GM19468 (cell line): ENCODE data around the gene CPSF7.
"Not testable (repeated sequence)": the region's sequence is repeated elsewhere in the genome, so short reads cannot be mapped to it uniquely, and the experiment has no call there.

Experiments
- ATAC-seq: cut with Tn5 transposase; IDR thresholded peaks from one replicate; pipeline ENCODE4 v1.9.1; 2021; ENCODE audit warnings: mild to moderate bottlenecking, moderate library complexity, moderate number of reproducible peaks; ENCODE audit not compliant: unreplicated experiment; ENCODE audit errors: extremely low read depth

Gene CPSF7, protein sequence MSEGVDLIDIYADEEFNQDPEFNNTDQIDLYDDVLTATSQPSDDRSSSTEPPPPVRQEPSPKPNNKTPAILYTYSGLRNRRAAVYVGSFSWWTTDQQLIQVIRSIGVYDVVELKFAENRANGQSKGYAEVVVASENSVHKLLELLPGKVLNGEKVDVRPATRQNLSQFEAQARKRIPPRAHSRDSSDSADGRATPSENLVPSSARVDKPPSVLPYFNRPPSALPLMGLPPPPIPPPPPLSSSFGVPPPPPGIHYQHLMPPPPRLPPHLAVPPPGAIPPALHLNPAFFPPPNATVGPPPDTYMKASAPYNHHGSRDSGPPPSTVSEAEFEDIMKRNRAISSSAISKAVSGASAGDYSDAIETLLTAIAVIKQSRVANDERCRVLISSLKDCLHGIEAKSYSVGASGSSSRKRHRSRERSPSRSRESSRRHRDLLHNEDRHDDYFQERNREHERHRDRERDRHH

DNA sequence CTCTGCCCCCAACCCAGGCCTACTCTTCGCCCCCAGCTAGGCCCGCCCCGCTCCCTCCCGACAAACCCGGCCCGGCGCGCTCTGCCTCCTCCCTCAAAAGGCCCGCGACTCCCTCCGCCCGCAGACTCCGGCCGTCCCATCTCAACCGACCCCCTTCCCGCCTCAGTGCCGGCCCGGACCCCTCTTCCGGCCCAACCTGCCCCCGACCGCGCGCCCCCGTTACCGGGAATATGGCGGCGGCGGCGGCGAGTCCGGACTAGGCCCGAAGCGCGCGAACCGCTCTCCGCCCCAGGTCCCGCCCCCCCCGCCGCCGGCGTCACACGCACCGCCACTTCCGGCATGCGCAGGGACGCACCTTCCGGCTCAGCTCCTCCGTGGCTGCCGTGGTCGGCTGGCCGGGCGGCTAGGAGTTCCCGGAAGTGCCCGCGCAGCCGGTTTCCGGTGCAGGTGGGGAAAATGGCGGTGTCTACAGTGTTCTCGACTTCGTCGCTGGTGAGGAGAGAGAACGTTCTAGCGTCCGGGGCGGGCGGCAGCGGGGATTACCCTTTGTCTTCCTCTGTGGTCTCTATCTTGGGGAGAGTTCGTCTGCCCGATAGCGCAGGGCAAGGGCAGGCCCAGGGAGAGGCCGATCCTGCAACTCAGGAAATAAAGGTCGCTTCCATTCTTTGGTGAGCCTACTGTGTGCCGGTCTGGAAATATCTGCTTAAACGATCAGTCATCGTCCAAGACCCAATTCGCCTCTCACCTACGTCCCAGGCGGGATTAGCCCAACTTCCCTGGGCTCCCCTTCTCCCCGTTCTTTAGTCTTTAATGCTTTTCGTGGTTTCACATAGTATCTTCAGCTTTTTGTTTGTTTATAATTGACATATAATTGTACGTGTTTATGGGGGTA, at the start of gene CPSF7, which contains the start of gene SDHAF2:
TSS of gene CPSF7 (minus strand) at position 285 of the 892 bp plus-strand sequence. CDS start 740 bp downstream, outside the sequence.
TSS of gene SDHAF2 (plus strand) at position 434 of the 892 bp plus-strand sequence. CDS start at position 457, 23 bp downstream.
- peak; percentile 88 for ATAC-seq

DNA sequence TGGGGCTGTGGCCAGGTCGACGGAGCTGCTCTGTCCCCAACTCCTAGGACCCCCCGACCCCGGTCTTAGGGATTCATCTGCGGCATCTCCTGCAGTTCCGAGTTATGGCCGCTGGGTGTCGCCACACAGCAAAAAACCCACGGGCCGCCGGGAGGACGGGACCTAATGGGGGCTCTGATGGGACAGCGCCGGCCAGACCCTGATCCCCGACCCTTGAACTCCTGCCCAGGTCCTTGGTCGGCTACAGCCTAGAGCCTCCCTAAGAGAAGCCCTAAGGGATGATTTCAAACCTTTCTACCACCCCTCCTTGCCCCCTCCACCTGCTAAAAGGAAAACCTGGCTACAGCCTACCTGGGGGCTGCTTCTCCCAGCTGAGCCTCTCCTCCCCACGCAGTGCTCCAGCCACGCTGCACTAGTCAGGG, 48.0 kb upstream of the CPSF7 start:
- no peak for ATAC-seq

DNA sequence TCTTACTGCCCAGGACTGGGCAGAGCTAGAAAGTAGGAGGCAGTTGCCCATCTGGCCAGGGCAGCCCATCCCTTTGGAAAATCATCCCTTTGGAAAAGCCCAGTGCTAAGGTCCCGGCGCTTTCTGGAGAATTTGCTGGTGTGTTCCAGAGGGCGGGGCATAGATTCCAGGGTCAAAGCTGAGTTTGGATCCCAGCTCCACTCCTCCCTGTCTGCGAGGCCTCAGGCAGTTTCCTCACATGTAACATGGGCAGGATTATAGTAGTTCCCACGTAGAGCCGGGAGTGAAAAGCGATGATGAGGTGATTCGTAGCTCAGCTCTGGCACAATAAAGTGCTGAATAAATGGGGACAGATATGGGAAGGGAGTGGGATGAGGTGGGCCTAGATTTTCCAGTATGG, 47.4 kb upstream of the CPSF7 start:
- ATAC-seq = no peak

DNA sequence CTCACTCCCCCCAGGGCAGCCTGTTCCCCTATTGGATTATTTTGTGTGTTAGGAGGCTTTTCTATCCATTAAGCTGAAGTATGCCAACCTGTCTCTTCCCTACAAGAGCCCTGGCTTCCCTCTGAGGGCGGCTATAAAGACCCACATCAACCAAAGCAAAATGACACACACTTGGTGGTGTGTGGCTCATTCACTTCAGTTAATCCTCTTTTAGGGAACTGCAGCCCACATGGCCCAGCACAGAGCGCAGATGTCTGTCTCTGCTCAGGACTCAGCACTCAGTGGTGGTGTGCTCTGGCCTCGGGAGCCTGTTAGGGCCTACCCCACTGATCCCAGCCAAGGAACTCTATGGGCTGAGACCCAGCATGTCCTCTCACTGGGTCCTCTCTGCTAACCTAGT, 46.6 kb upstream of the CPSF7 start:
- no peak for ATAC-seq

- no peak for ATAC-seq
Measured at GRCh38 chr11:61475433-61475832, 45.7 kb upstream of the CPSF7 start.

GRCh38 chr11:61474013-61474643, 44.4 kb upstream of the CPSF7 start:
- ATAC-seq = no peak

- ATAC-seq = no peak
Measured at GRCh38 chr11:61473370-61474012, 43.7 kb upstream of the CPSF7 start.

GRCh38 chr11:61472868-61473267, 43.1 kb upstream of the CPSF7 start:
- no peak for ATAC-seq

GRCh38 chr11:61472282-61472681, 42.5 kb upstream of the CPSF7 start:
- no peak for ATAC-seq

DNA sequence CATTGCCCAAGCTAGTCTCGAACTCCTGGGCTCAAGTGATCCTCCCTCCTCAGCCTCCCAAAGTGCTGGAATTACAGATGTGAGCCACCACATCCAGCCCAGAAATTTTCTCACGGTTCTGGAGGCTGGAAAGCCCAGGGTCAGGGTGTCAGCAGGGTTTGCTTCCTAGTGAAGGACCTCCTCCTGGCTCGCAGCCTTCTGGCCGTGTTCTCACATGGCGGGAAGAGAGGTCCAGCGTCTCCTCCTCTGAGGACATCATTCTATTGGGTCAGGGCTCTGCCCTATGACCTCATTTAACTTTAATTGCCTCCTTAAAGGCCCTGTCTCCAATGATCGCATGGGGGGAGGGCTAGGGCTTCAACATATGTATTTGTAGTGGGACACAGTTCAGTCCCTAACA, 38.2 kb upstream of the CPSF7 start:
- ATAC-seq = no peak

DNA sequence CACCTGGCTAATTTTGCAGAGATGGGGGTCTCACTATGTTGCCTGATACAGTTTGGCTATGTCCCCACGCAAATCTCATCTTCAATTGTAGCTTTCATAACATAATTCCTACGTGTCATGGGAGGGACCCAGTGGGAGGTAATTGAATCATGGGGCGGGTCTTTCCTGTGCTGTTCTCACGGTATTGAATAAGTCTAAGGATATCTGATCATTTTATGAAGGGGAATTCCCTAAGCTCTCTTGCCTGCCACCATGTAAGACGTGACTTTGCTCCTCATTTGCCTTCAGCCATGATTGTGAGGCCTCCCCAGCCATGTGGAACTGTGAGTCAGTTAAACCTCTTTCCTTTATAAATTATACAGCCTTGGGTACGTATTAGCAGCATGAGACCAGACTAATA, 37.8 kb upstream of the CPSF7 start:
- not testable (repeated sequence) for ATAC-seq

- no peak for ATAC-seq
Measured at GRCh38 chr11:61460986-61461385, 31.2 kb upstream of the CPSF7 start.

- ATAC-seq = no peak
Measured at GRCh38 chr11:61460474-61460881, 30.7 kb upstream of the CPSF7 start.

DNA sequence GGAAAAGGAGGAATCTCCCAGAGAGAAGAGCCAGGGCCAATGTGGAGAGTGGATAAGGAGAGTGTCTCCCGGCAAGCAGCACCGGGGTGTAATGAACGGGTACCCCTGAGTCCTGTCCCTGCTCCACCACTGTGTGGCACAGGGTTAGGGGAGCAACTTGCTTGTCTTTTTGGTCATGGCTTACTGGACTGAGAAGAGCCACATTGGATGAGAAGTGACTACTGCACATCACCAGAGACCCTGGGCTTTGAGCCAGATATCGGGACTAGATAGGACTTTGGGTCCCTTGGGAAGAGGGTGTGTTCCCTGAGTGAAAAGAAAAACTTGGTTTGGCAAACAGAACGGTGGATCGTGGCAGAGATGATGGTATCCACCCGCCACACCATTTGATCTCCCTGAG, 24.7 kb upstream of the CPSF7 start:
- no peak for ATAC-seq

DNA sequence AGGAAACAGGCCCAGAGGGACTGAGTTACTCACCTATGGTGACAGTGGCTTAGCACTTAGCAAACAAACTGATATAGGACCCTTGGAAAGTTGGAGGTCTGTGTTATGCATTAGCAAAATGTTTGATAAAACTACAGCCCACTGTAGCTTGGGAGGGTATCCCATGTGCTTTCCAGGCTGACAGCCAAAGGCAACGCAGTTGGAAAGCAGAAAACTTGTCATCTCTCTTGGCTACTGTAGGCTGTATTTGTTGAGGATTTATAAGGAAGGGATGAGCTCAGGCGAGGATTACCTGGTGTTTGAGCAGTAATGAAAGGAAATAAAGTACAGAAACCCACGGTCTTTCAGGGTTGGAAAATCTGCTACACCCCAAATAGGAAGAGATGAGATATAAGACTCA, 23.9 kb upstream of the CPSF7 start:
- ATAC-seq = no peak

GRCh38 chr11:61452825-61453224, 23.1 kb upstream of the CPSF7 start:
- no peak for ATAC-seq

GRCh38 chr11:61448552-61448927, 18.8 kb upstream of the CPSF7 start:
- ATAC-seq = no peak

GRCh38 chr11:61447601-61448551, 18.1 kb upstream of the CPSF7 start:
- no peak for ATAC-seq

DNA sequence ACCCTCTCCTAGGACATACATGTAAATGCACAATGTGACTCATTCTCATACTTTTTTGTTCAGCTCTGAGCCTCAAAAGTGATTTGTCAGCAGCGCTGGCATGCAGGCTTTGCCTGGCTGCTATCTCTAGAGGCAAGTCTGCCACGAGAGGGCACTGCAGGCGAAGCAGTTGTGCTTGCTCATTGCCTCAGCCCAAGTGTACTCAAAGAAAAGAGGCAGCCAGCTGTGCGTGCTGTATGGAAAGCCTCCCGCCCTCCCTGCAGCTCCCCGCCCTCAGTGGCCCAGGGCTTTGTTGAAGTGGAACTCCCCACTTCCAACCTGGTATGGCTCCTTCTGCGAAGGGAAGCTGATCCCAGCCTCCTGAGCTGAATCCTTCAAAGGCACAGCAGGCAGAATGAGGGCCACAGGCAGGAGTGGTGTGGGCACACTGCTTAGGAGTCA, 16.5 kb upstream of the CPSF7 start:
- ATAC-seq = no peak
